H1 (cell line): Measurements from ENCODE around the gene CCNC. TPM values are rescaled to one million over a fixed set of nuclear protein-coding genes. Genes with fewer than 3 reads are reported as not detected.

Source experiments
- CTCF ChIA-PET: fragments of 300-600 bp; sonication (Branson Sonifier 250); formaldehyde crosslinking; loops from one replicate; lab custom pipeline; 2021; ENCODE audit not compliant: partially characterized antibody; lab: Charles Lee
- POLR2A ChIA-PET: fragments of 300-600 bp; sonication (Branson Sonifier 250); formaldehyde crosslinking; loops from one replicate; lab custom pipeline; 2021; ENCODE audit warnings: inconsistent platforms; ENCODE audit not compliant: partially characterized antibody; lab: Charles Lee
- DNase-seq, 2 experiments: peaks; one replicate each; pipeline versions ENCODE4 v3.0.0 to v3.0.0-alpha.2; 2010 to 2022; ENCODE audit warnings: low spot score in 2 of 2, low read depth in 1 of 2, mixed read lengths in 1 of 2
- FAIRE-seq: peaks from 2 replicates; lab custom pipeline; 2011; peaks lifted over from hg19 to GRCh38; lab: Jason Lieb, UNC
- H2AFZ ChIP-seq: 2 replicates; pipeline ENCODE4 v1.8.1; 2012; ENCODE audit warnings: low read length, inconsistent platforms
- H2AK5ac ChIP-seq: 2 replicates; pipeline ENCODE4 v1.6.1; 2013; ENCODE audit warnings: low read depth, low read length
- H2BK120ac ChIP-seq: replicated peaks from 2 replicates; pipeline ENCODE3; 2013; ENCODE audit warnings: low read depth, low read length, inconsistent platforms
- H2BK12ac ChIP-seq: 2 replicates; pipeline ENCODE4 v1.6.1; 2013; ENCODE audit warnings: low read depth, low read length
- H2BK15ac ChIP-seq: 2 replicates; pipeline ENCODE4 v1.6.1; 2013; ENCODE audit warnings: low read length
- H2BK20ac ChIP-seq: 2 replicates; pipeline ENCODE4 v1.6.1; 2013; ENCODE audit warnings: low read length
- H2BK5ac ChIP-seq: 2 replicates; pipeline ENCODE4 v1.6.1; 2013; ENCODE audit warnings: low read depth, low read length
- H3K14ac ChIP-seq: 2 replicates; pipeline ENCODE4 v1.6.1; 2013; ENCODE audit warnings: inconsistent platforms; ENCODE audit not compliant: insufficient read length
- H3K18ac ChIP-seq: 2 replicates; pipeline ENCODE4 v1.6.1; 2013; ENCODE audit warnings: low read length; ENCODE audit errors: extremely low read depth
- H3K23ac ChIP-seq: 2 replicates; pipeline ENCODE4 v1.6.1; 2013; ENCODE audit warnings: inconsistent platforms; ENCODE audit not compliant: insufficient read length
- H3K23me2 ChIP-seq: 2 replicates; pipeline ENCODE4 v1.6.1; 2013; ENCODE audit warnings: low read depth, low read length
- H3K27ac ChIP-seq: 2 replicates; pipeline ENCODE4 v1.6.1; 2011; ENCODE audit warnings: low read depth, low read length, inconsistent platforms
- H3K27me3 ChIP-seq, 4 experiments: replicated peaks in 1 of 4; 1 replicate in 1 of 4; 2 replicates in 3 of 4; pipeline versions ENCODE4 v1.6.1 to v1.8.1; 2011 to 2013; ENCODE audit warnings: low read length in 3 of 4, mild to moderate bottlenecking in 3 of 4, inconsistent platforms in 2 of 4, mixed read lengths in 2 of 4, moderate library complexity in 1 of 4; ENCODE audit not compliant: control insufficient read depth in 3 of 4, insufficient read depth in 3 of 4; ENCODE audit errors: extremely low read depth in 1 of 4
- H3K36me3 ChIP-seq, 4 experiments: 2 replicates each; pipeline versions ENCODE4 v1.6.1 to v1.8.1; 2011 to 2013; ENCODE audit warnings: mild to moderate bottlenecking in 4 of 4, low read length in 3 of 4, moderate library complexity in 2 of 4, control low read depth in 1 of 4, inconsistent platforms in 1 of 4; ENCODE audit not compliant: insufficient read depth in 4 of 4, control insufficient read depth in 2 of 4
- H3K4ac ChIP-seq: replicated peaks from 2 replicates; pipeline ENCODE3; 2013; ENCODE audit warnings: low read length, low read depth, mixed read lengths, inconsistent platforms; ENCODE audit not compliant: insufficient read length
- H3K4me1 ChIP-seq, 4 experiments: replicated peaks in 1 of 4; 1 replicate in 1 of 4; 2 replicates in 3 of 4; pipeline versions ENCODE4 v1.6.1 to v1.8.1; 2011 to 2013; ENCODE audit warnings: low read length in 3 of 4, inconsistent platforms in 2 of 4, mixed read lengths in 1 of 4; ENCODE audit not compliant: insufficient read depth in 4 of 4, control insufficient read depth in 3 of 4
- H3K4me2 ChIP-seq, 2 experiments: 2 replicates each; pipeline versions ENCODE4 v1.6.1 to v1.8.1; 2011 to 2013; ENCODE audit warnings: low read depth in 2 of 2, low read length in 2 of 2, control low read depth in 1 of 2, inconsistent platforms in 1 of 2, mild to moderate bottlenecking in 1 of 2; ENCODE audit not compliant: insufficient read depth in 1 of 2
- H3K4me3 ChIP-seq, 4 experiments: fragments of 200-600, 300-600 bp in 1 of 4; sonication (generic), shearing (Covaris generic), sonication (Bioruptor Twin) in 1 of 4; 2 replicates each; pipeline versions ENCODE4 v1.5.1 to v1.8.1; 2011 to 2016; ENCODE audit warnings: low read length in 4 of 4, low read depth in 3 of 4, control low read depth in 2 of 4, inconsistent platforms in 2 of 4, mild to moderate bottlenecking in 2 of 4, mixed read lengths in 1 of 4, moderate library complexity in 1 of 4; ENCODE audit not compliant: insufficient read depth in 2 of 4; ENCODE audit errors: extremely low read depth in 1 of 4
- H3K56ac ChIP-seq: replicated peaks from 2 replicates; pipeline ENCODE3; 2013; ENCODE audit warnings: low read depth, mild to moderate bottlenecking, mixed read lengths, low read length, inconsistent platforms; ENCODE audit not compliant: insufficient read length
- H3K79me1 ChIP-seq: 2 replicates; pipeline ENCODE4 v1.6.1; 2013; ENCODE audit warnings: low read depth, low read length, control low read depth
- H3K79me2 ChIP-seq, 2 experiments: 2 replicates each; pipeline versions ENCODE4 v1.6.1 to v1.8.1; 2012 to 2013; ENCODE audit warnings: low read length in 2 of 2, mild to moderate bottlenecking in 2 of 2, inconsistent platforms in 1 of 2; ENCODE audit not compliant: insufficient read depth in 2 of 2, control insufficient read depth in 1 of 2
- H3K9ac ChIP-seq, 4 experiments: replicated peaks in 1 of 4; 1 replicate in 1 of 4; 2 replicates in 3 of 4; pipeline versions ENCODE4 v1.6.1 to v1.8.1; 2011 to 2013; ENCODE audit warnings: low read depth in 3 of 4, low read length in 3 of 4, control low read depth in 2 of 4, mild to moderate bottlenecking in 2 of 4, moderate library complexity in 2 of 4, inconsistent platforms in 1 of 4; ENCODE audit errors: extremely low read depth in 1 of 4
- H3K9me3 ChIP-seq, 2 experiments: 2 replicates each; pipeline versions ENCODE4 v1.6.1 to v1.8.1; 2012 to 2013; ENCODE audit warnings: mild to moderate bottlenecking in 2 of 2, moderate library complexity in 2 of 2, control low read depth in 1 of 2, inconsistent platforms in 1 of 2, low read depth in 1 of 2, low read length in 1 of 2, mixed read lengths in 1 of 2; ENCODE audit not compliant: insufficient read depth in 2 of 2
- H4K20me1 ChIP-seq, 2 experiments: replicated peaks in 1 of 2; 2 replicates each; pipeline versions ENCODE3 to v1.8.1; 2011 to 2013; ENCODE audit warnings: inconsistent platforms in 2 of 2, low read length in 2 of 2, mild to moderate bottlenecking in 1 of 2; ENCODE audit not compliant: insufficient read depth in 2 of 2, control insufficient read depth in 1 of 2
- H4K5ac ChIP-seq: 2 replicates; pipeline ENCODE4 v1.6.1; 2013; ENCODE audit warnings: low read length, low read depth, mixed read lengths, inconsistent platforms; ENCODE audit not compliant: insufficient read length
- H4K8ac ChIP-seq: 2 replicates; pipeline ENCODE4 v1.8.0; 2013; ENCODE audit warnings: mild to moderate bottlenecking, moderate library complexity, low read length, inconsistent platforms; ENCODE audit not compliant: insufficient read depth; ENCODE audit errors: extremely low read depth
- H4K91ac ChIP-seq: replicated peaks from 2 replicates; pipeline ENCODE3; 2013; ENCODE audit warnings: low read length, mixed read lengths, inconsistent platforms; ENCODE audit not compliant: insufficient read length
- CBX8 ChIP-seq: fragments of 300-800, 300-1000 bp; sonication (generic); IDR thresholded peaks from 2 replicates; pipeline ENCODE4 v1.7.1; 2016; ENCODE audit warnings: low read depth, low read length, borderline replicate concordance
- JUN ChIP-seq: IDR thresholded peaks from 2 replicates; pipeline ENCODE4 v1.6.1; 2011; ENCODE audit warnings: low read depth, mild to moderate bottlenecking, improper control_type of control experiment, low read length
- MAFK ChIP-seq: IDR thresholded peaks from 2 replicates; pipeline ENCODE4 v1.6.1; 2012; ENCODE audit warnings: low read depth, mild to moderate bottlenecking, improper control_type of control experiment, low read length
- RBBP5 ChIP-seq: IDR thresholded peaks from 2 replicates; pipeline ENCODE4 v1.7.1; 2012; ENCODE audit warnings: low read depth, mild to moderate bottlenecking, inconsistent platforms, low read length, moderate library complexity, borderline replicate concordance
- RFX5 ChIP-seq: IDR thresholded peaks from 2 replicates; pipeline ENCODE4 v1.6.1; 2011; ENCODE audit warnings: low read depth, low read length, improper control_type of control experiment, borderline replicate concordance
- RNF2 ChIP-seq: fragments of 200-900, 300-1000 bp; sonication (generic); IDR thresholded peaks from 2 replicates; pipeline ENCODE4 v1.7.1; 2016; ENCODE audit warnings: borderline replicate concordance, low read depth, mild to moderate bottlenecking, antibody characterized with exemption, low read length; ENCODE audit not compliant: poor library complexity, severe bottlenecking; ENCODE audit errors: missing control alignments
- RXRA ChIP-seq: IDR thresholded peaks from 2 replicates; pipeline ENCODE4 v1.6.1; 2011; ENCODE audit warnings: low read depth, mild to moderate bottlenecking, low read length, moderate library complexity; ENCODE audit not compliant: insufficient read depth
- SUZ12 ChIP-seq: fragments of 200-600 bp; sonication (generic); IDR thresholded peaks from 2 replicates; pipeline ENCODE4 v1.6.1; 2012; ENCODE audit warnings: mild to moderate bottlenecking, inconsistent platforms, low read length, moderate library complexity, mixed read lengths
- TCF12 ChIP-seq: IDR thresholded peaks from 2 replicates; pipeline ENCODE4 v1.6.1; 2011; ENCODE audit warnings: low read depth, mild to moderate bottlenecking, low read length
- WGBS, 2 experiments: shearing (Covaris generic) in 1 of 2; methylation state at CpG; one replicate each; pipeline versions ENCODE4 v1.1.6 to v1.1.7; 2013 to 2015; ENCODE audit warnings: low lambda C conversion rate in 2 of 2, mixed read lengths in 2 of 2, inconsistent platforms in 1 of 2, low coverage in 1 of 2, missing lambda C conversion rate in 1 of 2; ENCODE audit not compliant: insufficient replicate concordance in 2 of 2, insufficient coverage in 1 of 2, insufficient read length in 1 of 2; ENCODE audit errors: extremely low coverage in 1 of 2, missing lambda C conversion rate in 1 of 2; 5-methylcytosine and 5-hydroxymethylcytosine counted together
- polyA plus RNA-seq, 7 experiments: library from polyadenylated mRNA; depleted of rRNA in 3 of 7; stranded (reverse) in 5 of 7; unstranded in 2 of 7; fragments of >200 nt in 5 of 7; fragments of 200-250 nt in 2 of 7; gene quantifications; 1 replicate in 5 of 7; 2 replicates in 1 of 7; 4 replicates in 1 of 7; pipeline versions ENCODE4 v1.2.1 to v1.2.3, GENCODE V29; 2011 to 2013; ENCODE audit warnings: missing spikeins in 2 of 7, mixed read lengths in 2 of 7
- total RNA-seq: library from RNA; stranded (reverse); fragmentation: NEBNext Ultra II Directional; extraction: Animal tissue kit (Norgen Biotek cat#: 25700); gene quantifications from 2 replicates; pipeline ENCODE4 v1.2.1, GENCODE V29; 2021

Gene CCNC
- total and polyA plus RNA-seq, 2 of the 8 experiments (the other 6 are each of a cell fraction or from before 2014, with no cell fraction given), result 45.4 to 107 TPM

GRCh38 chr6:99501762-99502161, 66.7 kb downstream of the CCNC start:
- no peak for TF ChIP-seq MAFK
- TF ChIP-seq RFX5, result no peak
- TF ChIP-seq RNF2, result no peak
- TF ChIP-seq JUN, result no peak
- no peak for TF ChIP-seq RBBP5
- TF ChIP-seq TCF12, result no peak
- no peak for TF ChIP-seq SUZ12
- TF ChIP-seq RXRA, result no peak
- TF ChIP-seq CBX8, result no peak
- TF ChIP-seq, all 59 proteins: peak for 0
- Histone ChIP-seq H3K4me1 (no peaks in the 10 kb centered on the region), H3K4me2 (no peak overlapping the region), H3K4ac (no peak overlapping the region), H2BK12ac (no peak overlapping the region), H3K23ac (no peak overlapping the region), H3K9ac (no peak overlapping the region), H4K91ac (no peak overlapping the region), H2BK5ac (no peak overlapping the region), H4K8ac (no peak overlapping the region), H2AK5ac (no peak overlapping the region), H4K20me1 (peaks cover 0 to 3% of the 10 kb centered on the region in 2 experiments), H3K27ac (no peak overlapping the region), H2BK120ac (no peak overlapping the region), H3K79me1 (no peaks in the 10 kb centered on the region; the same call in 1 of the 2 replicates), H3K4me3 (no peak overlapping the region), H2BK20ac (no peak overlapping the region), H3K14ac (no peak overlapping the region), H3K9me3 (no peaks in the 10 kb centered on the region), H3K36me3 (peaks cover 0 to 52% (median 25%) of the 10 kb centered on the region in 4 experiments; a peak in 6 of 8 replicates), H3K23me2 (no peaks in the 10 kb centered on the region), H4K5ac (no peak overlapping the region), H3K79me2 (no peaks in the 10 kb centered on the region), H3K27me3 (no peaks in the 10 kb centered on the region), H2BK15ac (no peak overlapping the region), H3K56ac (no peak overlapping the region), H2AFZ (no peak overlapping the region), H3K18ac (no peak overlapping the region)
- CTCF ChIA-PET, result interaction anchor here (0.7 kb wide), 1 partner anchor 28 kb away, joined by 3 read pairs; no protein-coding TSS in a partner anchor
- POLR2A ChIA-PET, result interaction anchor here (1.5 kb wide), 1 partner anchor 12 kb away, joined by 3 read pairs; no protein-coding TSS in a partner anchor
- no peak for DNase-seq
- FAIRE-seq, result no peak
- 89% methylated on average over 2 of the region's 2 CpGs; no CpG with 5 or more reads in 1 of the 2 experiments for WGBS, 2 experiments
